ENCODE measurements around the gene TLX2. TPM values are rescaled to one million over a fixed set of nuclear protein-coding genes. Genes with fewer than 3 reads are reported as not detected.
A peak's percentile ranks its signal among the peaks of the same experiment; 100 is the strongest.

TLX2 gene
- total and polyA plus RNA-seq, 2 of the 13 experiments (the other 11 are each of a cell fraction or from before 2014, with no cell fraction given) = 0.05 to 0.20 TPM

- TF ChIP-seq ZFP36 (IDR thresholded peaks at IDR 0.05; ENCODE audit: borderline replicate concordance, low read depth, low read length, partially characterized antibody) (no peak), CREBL2 (CRISPR knock-in tag; IDR thresholded peaks at IDR 0.05; ENCODE audit: borderline replicate concordance) (0 out of 2 replicates have a peak, but pooled peaks have one; percentile 37), CHD2 (IDR thresholded peaks at IDR 0.05; ENCODE audit: low read depth, low read length) (peak; percentile 55), SRSF4 (IDR thresholded peaks at IDR 0.05; ENCODE audit: low read depth, low read length, poor library complexity, severe bottlenecking) (no peak), DNMT1 (CRISPR knock-in tag; IDR thresholded peaks at IDR 0.05) (peak; percentile 98), ZNF607 (CRISPR knock-in tag; IDR thresholded peaks at IDR 0.05; ENCODE audit: borderline replicate concordance) (peak; percentile 84), MZF1 (CRISPR knock-in tag; IDR thresholded peaks at IDR 0.05; ENCODE audit: borderline replicate concordance) (peak; percentile 1; the same call in 1 of the 2 replicates), ZNF275 (CRISPR knock-in tag; IDR thresholded peaks at IDR 0.05; ENCODE audit: borderline replicate concordance) (peak; percentile 81), NCOA2 (CRISPR knock-in tag; IDR thresholded peaks at IDR 0.05) (peak; percentile 66), ZNF572 (CRISPR knock-in tag; IDR thresholded peaks at IDR 0.05) (peak; percentile 97; the same call in 1 of the 2 replicates), TRIM24 (CRISPR knock-in tag; IDR thresholded peaks at IDR 0.05) (no peak), HMGXB3 (CRISPR knock-in tag; IDR thresholded peaks at IDR 0.05; ENCODE audit: borderline replicate concordance) (peak; percentile 44), ATAD3A (CRISPR knock-in tag; IDR thresholded peaks at IDR 0.05) (0 out of 2 replicates have a peak, but pooled peaks have one; percentile 74), FOSL1 (CRISPR knock-in tag; IDR thresholded peaks at IDR 0.05; ENCODE audit: borderline replicate concordance) (no peak), PAF1 (CRISPR knock-in tag; IDR thresholded peaks at IDR 0.05) (no peak), ZNF766 (CRISPR knock-in tag; IDR thresholded peaks at IDR 0.05; ENCODE audit: borderline replicate concordance) (peak; percentile 95; the same call in 1 of the 2 replicates), ZSCAN31 (CRISPR knock-in tag; IDR thresholded peaks at IDR 0.05; ENCODE audit: low read depth) (peak; percentile 96), BHLHE40 (IDR thresholded peaks at IDR 0.05; ENCODE audit: low read length) (peak; percentile 87), HNRNPK (IDR thresholded peaks at IDR 0.05; ENCODE audit: low read depth, low read length, poor library complexity, severe bottlenecking) (peak; percentile 69), ONECUT2 (CRISPR knock-in tag; IDR thresholded peaks at IDR 0.05) (no peak), ETV5 (CRISPR knock-in tag; IDR thresholded peaks at IDR 0.05; ENCODE audit: borderline replicate concordance) (no peak; the same call in none of the 2 replicates), CBX5 (CRISPR knock-in tag; IDR thresholded peaks at IDR 0.05; ENCODE audit: borderline replicate concordance) (peak; percentile 95), HMG20A (CRISPR knock-in tag; IDR thresholded peaks at IDR 0.05; ENCODE audit: borderline replicate concordance) (no peak), ZNF510 (CRISPR knock-in tag; IDR thresholded peaks at IDR 0.05; ENCODE audit: low read depth) (peak; percentile 92; the same call in 1 of the 2 replicates), ZFP37 (CRISPR knock-in tag; IDR thresholded peaks at IDR 0.05; ENCODE audit: borderline replicate concordance) (peak; percentile 59)
Observed at GRCh38 chr2:74507145-74507925, 6.9 kb upstream of the TLX2 start, which contains the start of gene PCGF1 (continued).

All from HepG2 (cell line).